Suprapubic skin (tissue), 4 donors: ENCODE data around the gene UBE2G1.

Experiments used
- CTCF ChIP-seq, 2 donors: fragments of 200-600 bp in 1 of 2; fragments of 450-650 bp in 1 of 2; sonication (generic) in 1 of 2; IDR thresholded peaks; one replicate each; pipeline ENCODE4 v1.5.1; 2016 to 2019; ENCODE audit warnings: antibody characterized with exemption in 2 of 2, mild to moderate bottlenecking in 1 of 2, moderate library complexity in 1 of 2
- EP300 ChIP-seq: sonication (generic); formaldehyde crosslinking; IDR thresholded peaks from one replicate; pipeline ENCODE4 v1.6.1; 2017; ENCODE audit warnings: antibody characterized with exemption
- POLR2A ChIP-seq, 2 donors: fragments of 450-650 bp; IDR thresholded peaks; one replicate each; pipeline ENCODE4 v1.6.1; 2017; ENCODE audit warnings: antibody characterized with exemption in 2 of 2, mild to moderate bottlenecking in 2 of 2, moderate library complexity in 2 of 2
- POLR2AphosphoS5 ChIP-seq, 3 donors: sonication (generic); formaldehyde crosslinking; IDR thresholded peaks; one replicate each; pipeline ENCODE4 v1.6.1; 2017; ENCODE audit warnings: antibody characterized with exemption in 3 of 3

DNA sequence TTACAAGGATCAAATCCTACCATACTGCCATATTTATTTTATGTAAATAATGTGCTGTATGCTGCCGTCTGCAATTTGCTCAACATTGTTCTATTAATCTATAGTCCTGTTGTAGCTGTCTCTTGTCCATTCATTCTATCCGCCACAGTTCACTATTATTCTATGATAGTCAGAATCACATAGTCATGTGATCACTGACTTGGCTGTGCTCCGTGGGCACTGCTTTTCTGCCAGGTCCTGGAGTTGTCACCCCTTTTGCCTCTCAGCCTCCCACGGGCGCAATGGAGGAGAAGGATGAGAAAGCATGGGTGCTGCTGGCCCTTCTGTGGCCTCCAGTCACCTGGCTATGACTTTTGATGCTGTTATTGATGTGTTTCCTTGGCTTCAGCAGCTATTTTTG lies 65.4 kb downstream of the UBE2G1 start:
- no peak for TF ChIP-seq CTCF (IDR thresholded peaks at IDR 0.05)
- no peak for TF ChIP-seq EP300
- no peak for TF ChIP-seq POLR2A (IDR thresholded peaks at IDR 0.05)
- TF ChIP-seq POLR2AphosphoS5 (IDR thresholded peaks at IDR 0.05) = no peak
